Measurements from ENCODE around the gene BMS1.

- TF ChIP-seq POLR2A (IDR thresholded peaks at IDR 0.05; ENCODE audit: low read length) (no peak), GATA1 (IDR thresholded peaks at IDR 0.05; ENCODE audit: low read depth, low read length) (no peak)
These were observed 89.2 kb downstream of the BMS1 start for GRCh38 chr10:42871823-42872222.

Measured in erythroblast (primary cell).